GM19438 (cell line): ENCODE data around the gene BAAT.
"Not testable (repeated sequence)": the region's sequence is repeated elsewhere in the genome, so short reads cannot be mapped to it uniquely, and the experiment has no call there.

Experiments used
- ATAC-seq: cut with Tn5 transposase; IDR thresholded peaks from one replicate; pipeline ENCODE4 v1.9.1; 2021; ENCODE audit warnings: low read depth; ENCODE audit not compliant: unreplicated experiment

BAAT gene

GRCh38 chr9:101366038-101366756 lies 18.6 kb downstream of the BAAT start:
- ATAC-seq: no peak

- no peak for ATAC-seq
Measured at GRCh38 chr9:101365181-101365580, 19.6 kb downstream of the BAAT start.

- ATAC-seq: no peak
Measured at GRCh38 chr9:101362450-101362849, 22.4 kb downstream of the BAAT start.

GRCh38 chr9:101360647-101361046 lies 24.2 kb downstream of the BAAT start:
- ATAC-seq: no peak

- no peak for ATAC-seq
Measured at GRCh38 chr9:101359679-101360078, 25.1 kb downstream of the BAAT start.

GRCh38 chr9:101356619-101357018 lies 28.2 kb downstream of the BAAT start:
- no peak for ATAC-seq

GRCh38 chr9:101354765-101355708 lies 29.8 kb downstream of the BAAT start:
- ATAC-seq: no peak

GRCh38 chr9:101354143-101354764 lies 30.6 kb downstream of the BAAT start:
- ATAC-seq: no peak

- no peak for ATAC-seq
Measured at GRCh38 chr9:101353683-101354082, 31.1 kb downstream of the BAAT start.

- no peak for ATAC-seq
Measured at GRCh38 chr9:101352892-101353463, 31.8 kb downstream of the BAAT start.

GRCh38 chr9:101350285-101350684 lies 34.5 kb downstream of the BAAT start:
- ATAC-seq: no peak

GRCh38 chr9:101342595-101342994 lies 42.2 kb downstream of the BAAT start:
- ATAC-seq: no peak

- no peak for ATAC-seq
Measured at GRCh38 chr9:101341958-101342357, 42.8 kb downstream of the BAAT start.

- no peak for ATAC-seq
Measured at GRCh38 chr9:101337237-101337636, 47.6 kb downstream of the BAAT start.

- ATAC-seq: no peak
Measured at GRCh38 chr9:101336091-101336490, 48.7 kb downstream of the BAAT start.

- ATAC-seq: no peak
Measured at GRCh38 chr9:101333926-101334702, 50.7 kb downstream of the BAAT start.

- ATAC-seq: no peak
Measured at GRCh38 chr9:101333490-101333889, 51.3 kb downstream of the BAAT start.

GRCh38 chr9:101332362-101332761 lies 52.4 kb downstream of the BAAT start:
- ATAC-seq: no peak

GRCh38 chr9:101327422-101327909 lies 57.3 kb downstream of the BAAT start:
- ATAC-seq: not testable (repeated sequence)

- no peak for ATAC-seq
Measured at GRCh38 chr9:101326501-101326900, 58.3 kb downstream of the BAAT start.
